Common myeloid progenitor, CD34-positive (primary cell): ENCODE data around the gene CFAP74.

Experiments
- CTCF ChIA-PET: fragments of 350-600 bp; sonication (Branson Sonifier 250); formaldehyde crosslinking; loops from one replicate; lab custom pipeline; 2021; ENCODE audit warnings: antibody characterized with exemption; lab: Charles Lee
- POLR2A ChIA-PET: fragments of 350-600 bp; sonication (Branson Sonifier 250); formaldehyde crosslinking; loops from one replicate; lab custom pipeline; 2021; ENCODE audit warnings: antibody characterized with exemption; lab: Charles Lee
- DNase-seq, 3 donors: peaks; one replicate each; pipeline versions ENCODE4 v3.0.0 to v3.0.0-alpha.2; 2013
- H3K27ac ChIP-seq, 2 experiments: 1 replicate in 1 of 2; 2 replicates in 1 of 2; pipeline ENCODE4 v1.7.0; 2013; ENCODE audit warnings: inconsistent platforms in 2 of 2, low read length in 2 of 2, mild to moderate bottlenecking in 2 of 2, low read depth in 1 of 2, moderate library complexity in 1 of 2; ENCODE audit not compliant: severe bottlenecking in 2 of 2, insufficient read depth in 1 of 2, poor library complexity in 1 of 2
- H3K27me3 ChIP-seq, 5 experiments: replicated peaks in 2 of 5; 1 replicate in 3 of 5; 2 replicates in 2 of 5; pipeline versions ENCODE4 v1.6.1 to v1.7.0; 2013; ENCODE audit warnings: low read length in 4 of 5, mild to moderate bottlenecking in 2 of 5, moderate library complexity in 2 of 5, inconsistent platforms in 1 of 5; ENCODE audit not compliant: insufficient read depth in 5 of 5, control insufficient read depth in 4 of 5
- H3K36me3 ChIP-seq, 4 experiments: 1 replicate in 2 of 4; 2 replicates in 2 of 4; pipeline versions ENCODE4 v1.6.1 to v1.7.0; 2013; ENCODE audit warnings: low read length in 3 of 4, control low read depth in 1 of 4, mild to moderate bottlenecking in 1 of 4; ENCODE audit not compliant: control insufficient read depth in 4 of 4, insufficient read depth in 4 of 4
- H3K4me1 ChIP-seq, 4 experiments: 1 replicate in 3 of 4; 2 replicates in 1 of 4; pipeline versions ENCODE4 v1.6.1 to v1.7.1; 2013; ENCODE audit warnings: low read length in 3 of 4, mild to moderate bottlenecking in 3 of 4, control low read depth in 1 of 4, inconsistent platforms in 1 of 4, moderate library complexity in 1 of 4; ENCODE audit not compliant: control insufficient read depth in 4 of 4, insufficient read depth in 4 of 4; ENCODE audit errors: control extremely low read depth in 1 of 4
- H3K4me3 ChIP-seq, 7 experiments: 1 replicate in 4 of 7; 2 replicates in 3 of 7; pipeline versions ENCODE4 v1.5.1 to v1.7.0; 2013; ENCODE audit warnings: mild to moderate bottlenecking in 7 of 7, low read length in 6 of 7, moderate library complexity in 6 of 7, inconsistent platforms in 2 of 7, low read depth in 2 of 7, control low read depth in 1 of 7; ENCODE audit not compliant: insufficient read depth in 4 of 7, control insufficient read depth in 1 of 7; ENCODE audit errors: extremely low read depth in 1 of 7
- H3K9me3 ChIP-seq, 5 experiments: 1 replicate in 4 of 5; 2 replicates in 1 of 5; pipeline versions ENCODE4 v1.6.1 to v1.7.1; 2013; ENCODE audit warnings: low read length in 4 of 5, mild to moderate bottlenecking in 2 of 5, inconsistent platforms in 1 of 5, low read depth in 1 of 5, moderate library complexity in 1 of 5; ENCODE audit not compliant: control insufficient read depth in 4 of 5, insufficient read depth in 2 of 5; ENCODE audit errors: control extremely low read depth in 1 of 5
- WGBS: methylation state at CpG from one replicate; pipeline ENCODE4 v1.1.5; 2013; ENCODE audit not compliant: insufficient coverage; 5-methylcytosine and 5-hydroxymethylcytosine counted together

Gene CFAP74

DNA sequence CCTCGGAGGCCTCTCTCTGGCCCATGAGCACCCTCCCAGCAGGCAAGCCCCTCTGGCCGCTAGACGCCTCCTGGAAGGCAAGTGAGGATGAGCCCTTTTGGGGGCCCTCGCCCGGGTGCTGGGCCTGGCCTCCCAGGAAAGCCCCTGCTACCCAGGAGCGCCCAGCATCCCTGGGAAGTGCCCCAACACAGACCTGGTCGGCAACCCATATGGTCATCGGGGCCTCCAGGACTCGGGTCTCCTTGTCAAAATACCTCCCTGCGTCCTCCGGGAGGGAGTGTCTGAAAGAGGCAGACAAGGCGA lies 63.5 kb downstream of the CFAP74 start:
- ChIA-PET POLR2A (interaction anchor here (0.6 kb wide), 1 partner anchor 218 kb away, joined by 6 read pairs; no protein-coding TSS in a partner anchor), CTCF (interaction anchor here (7.0 kb wide), 1 partner anchor 104 kb away, joined by 64 read pairs; no protein-coding TSS in a partner anchor)
- Histone ChIP-seq H3K36me3 (no peaks in the 10 kb centered on the region), H3K27me3 (peaks cover 0 to 12% (median 2%) of the 10 kb centered on the region in 5 experiments), H3K9me3 (no peaks in the 10 kb centered on the region), H3K4me1 (peaks cover 0 to 5% (median 4%) of the 10 kb centered on the region in 4 experiments), H3K27ac (no peak overlapping the region), H3K4me3 (no peak overlapping the region)
- DNase-seq, result no peak
- WGBS, result 94% methylated on average over 12 of the region's 12 CpGs

DNA sequence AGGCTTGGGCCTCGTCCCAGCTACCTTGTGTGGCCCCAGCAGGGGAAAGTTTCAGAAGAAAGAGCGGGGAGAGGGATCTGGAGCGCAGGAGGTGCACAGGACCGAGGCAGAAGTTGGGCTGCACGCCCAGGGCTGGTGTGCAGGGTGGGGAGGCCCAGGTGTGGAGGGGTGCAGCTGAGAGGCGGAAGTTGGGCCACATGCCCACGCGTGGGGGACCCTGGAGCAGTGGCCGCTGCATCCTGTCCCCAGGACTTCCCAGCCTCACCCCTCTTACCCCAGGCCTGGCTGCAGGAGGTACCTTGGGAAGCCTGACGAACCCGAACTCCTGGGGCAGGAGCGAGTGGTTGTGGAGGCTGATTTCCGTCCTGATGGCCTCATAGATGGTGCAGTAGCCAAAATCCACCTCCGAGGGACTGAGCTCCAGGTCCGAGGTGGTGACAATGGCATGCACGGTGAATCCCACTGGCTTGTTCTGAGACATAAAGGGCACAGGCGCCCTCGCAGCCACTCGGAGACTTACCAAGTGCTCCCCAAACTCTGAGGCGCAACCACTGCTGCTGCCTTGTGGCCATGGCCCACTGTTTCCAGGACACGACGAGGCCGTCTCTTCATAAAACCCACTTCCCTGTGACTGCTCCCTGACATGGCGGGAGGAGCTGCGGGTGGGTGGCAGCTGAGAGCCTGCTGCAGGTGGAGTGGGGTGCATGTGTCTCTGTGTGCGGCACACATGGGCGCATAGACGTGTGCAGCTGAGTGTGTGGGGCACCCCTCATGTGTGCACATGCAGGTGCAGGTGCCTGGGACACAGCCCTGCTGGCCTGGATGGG lies 64.1 kb downstream of the CFAP74 start:
- Histone ChIP-seq H3K27me3 (peaks cover 0 to 12% (median 2%) of the 10 kb centered on the region in 5 experiments), H3K4me1 (peaks cover 0 to 5% (median 4%) of the 10 kb centered on the region in 4 experiments), H3K27ac (no peak overlapping the region), H3K9me3 (peaks cover 0 to under 1% (median 0%) of the 10 kb centered on the region in 5 experiments), H3K4me3 (no peak overlapping the region), H3K36me3 (no peaks in the 10 kb centered on the region)
- no peak for DNase-seq
- 91% methylated on average over 25 of the region's 28 CpGs for WGBS
- ChIA-PET POLR2A (no interaction called here), CTCF (interaction anchor here (7.0 kb wide), 1 partner anchor 105 kb away, joined by 64 read pairs; no protein-coding TSS in a partner anchor)

DNA sequence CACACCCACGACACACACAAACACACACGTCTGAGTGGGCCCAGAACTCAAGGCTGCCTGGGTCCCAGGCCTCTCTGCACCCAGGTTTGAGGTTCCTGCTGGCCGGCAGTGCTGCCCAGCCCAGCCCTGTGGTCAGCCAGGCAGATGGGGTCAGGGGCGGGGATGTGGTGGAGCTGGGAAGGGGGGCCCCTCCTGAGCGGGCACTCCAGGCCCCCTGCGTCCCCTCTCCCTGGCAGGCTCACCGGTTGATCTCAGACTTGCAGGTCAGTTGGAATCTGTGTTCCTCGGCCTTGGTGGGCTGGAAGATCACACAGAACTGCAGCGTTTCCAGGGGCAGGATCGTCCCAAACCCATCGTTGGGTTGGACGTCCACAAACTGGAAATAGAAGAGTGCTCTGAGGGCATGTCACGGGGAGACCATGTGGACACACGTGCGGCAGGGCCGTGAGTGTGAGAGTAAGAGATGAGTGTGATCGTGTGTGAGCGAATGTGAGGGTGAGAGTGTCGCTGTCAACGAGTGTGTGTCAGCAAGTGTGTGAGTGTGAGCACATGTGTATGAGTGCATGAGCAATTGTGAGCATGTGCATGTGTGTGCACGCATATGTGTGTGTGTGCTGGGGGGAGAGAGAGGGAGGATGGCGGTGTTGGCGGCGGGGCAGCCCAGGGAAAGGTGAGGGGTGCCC lies 64.8 kb downstream of the CFAP74 start:
- Histone ChIP-seq H3K36me3 (no peaks in the 10 kb centered on the region), H3K9me3 (peaks cover 0 to 5% (median 0%) of the 10 kb centered on the region in 5 experiments), H3K27ac (no peak overlapping the region), H3K27me3 (peaks cover 0 to 12% (median 2%) of the 10 kb centered on the region in 5 experiments), H3K4me1 (no peaks in the 10 kb centered on the region), H3K4me3 (no peak overlapping the region)
- DNase-seq, result no peak
- ChIA-PET POLR2A (no interaction called here), CTCF (interaction anchor here (7.0 kb wide), 1 partner anchor 106 kb away, joined by 64 read pairs; no protein-coding TSS in a partner anchor)
- WGBS, result 91% methylated on average over 23 of the region's 24 CpGs

DNA sequence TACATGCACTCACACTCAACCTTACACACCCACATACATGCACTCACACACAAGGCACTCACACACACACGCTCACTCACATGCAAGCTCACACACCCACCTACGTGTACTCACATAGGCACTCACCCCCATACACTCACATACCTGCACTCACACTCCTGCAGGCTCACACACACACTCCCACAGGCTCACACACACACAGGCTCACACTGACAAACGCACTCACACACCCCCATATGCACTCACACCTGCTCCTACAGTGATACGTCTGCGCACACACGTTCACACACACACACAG lies 65.4 kb downstream of the CFAP74 start:
- WGBS, result 87% methylated on average over 6 of the region's 6 CpGs
- Histone ChIP-seq H3K4me1 (no peaks in the 10 kb centered on the region), H3K4me3 (no peak overlapping the region), H3K36me3 (no peaks in the 10 kb centered on the region), H3K27ac (no peak overlapping the region), H3K9me3 (peaks cover 0 to 5% (median 0%) of the 10 kb centered on the region in 5 experiments), H3K27me3 (peaks cover 0 to 12% (median 2%) of the 10 kb centered on the region in 5 experiments)
- ChIA-PET CTCF (no interaction called here), POLR2A (no interaction called here)
- DNase-seq, result no peak

DNA sequence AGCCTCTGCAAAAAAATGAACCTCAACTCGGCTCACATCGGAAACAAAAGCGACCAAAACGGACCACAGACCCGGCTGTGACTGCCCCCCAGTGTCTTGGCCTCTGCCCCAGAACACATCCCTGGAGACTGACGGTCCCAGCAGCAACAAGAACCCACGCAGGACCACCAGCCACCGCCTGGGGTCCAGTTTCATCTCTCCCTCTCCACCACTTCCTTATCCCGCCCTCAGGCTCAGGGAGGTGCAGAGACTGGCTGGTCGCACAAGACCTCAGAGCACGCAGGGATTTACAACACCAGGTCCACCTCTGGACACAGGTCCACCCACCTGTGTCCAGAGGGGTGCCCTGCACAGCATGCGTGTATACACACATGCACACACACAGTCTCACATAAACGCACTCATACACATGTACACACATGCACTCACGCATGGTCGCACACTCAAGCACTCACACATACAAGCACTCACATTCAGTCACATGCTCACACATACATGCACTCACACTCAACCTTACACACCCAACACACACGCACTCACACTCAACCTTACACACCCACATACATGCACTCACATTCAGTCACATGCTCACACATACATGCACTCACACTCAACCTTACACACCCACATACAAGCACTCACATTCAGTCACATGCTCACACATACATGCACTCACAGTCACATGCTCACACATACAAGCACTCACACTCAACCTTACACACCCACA lies 65.9 kb downstream of the CFAP74 start:
- CTCF ChIA-PET, result no interaction called here
- Histone ChIP-seq H3K4me1 (no peaks in the 10 kb centered on the region), H3K4me3 (no peak overlapping the region), H3K9me3 (peaks cover 0 to 5% (median 0%) of the 10 kb centered on the region in 5 experiments), H3K36me3 (no peaks in the 10 kb centered on the region), H3K27ac (no peak overlapping the region), H3K27me3 (peaks cover 0 to 12% (median 2%) of the 10 kb centered on the region in 5 experiments)
- DNase-seq, result no peak
- WGBS, result 81% methylated on average over 16 of the region's 16 CpGs
- POLR2A ChIA-PET, result no interaction called here

DNA sequence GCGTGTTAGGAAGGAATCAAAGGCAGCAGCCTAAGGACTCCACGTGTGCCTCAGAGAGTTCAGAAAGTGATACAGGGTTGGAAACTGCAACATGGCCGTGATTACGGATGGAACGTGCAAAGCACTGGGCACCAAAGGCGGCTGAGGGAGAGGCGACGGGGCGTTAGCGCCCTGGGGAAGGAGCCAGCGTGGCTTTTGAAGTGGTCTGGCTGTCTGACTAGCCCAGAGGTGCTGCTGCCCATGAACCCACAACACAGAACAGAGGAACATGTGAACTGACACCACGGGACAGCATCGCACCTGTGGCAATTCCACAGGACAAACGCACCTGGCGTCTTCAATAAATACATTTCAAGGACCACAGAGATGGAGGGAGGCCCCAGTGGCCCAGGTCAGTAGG lies 66.5 kb downstream of the CFAP74 start:
- peaks cover 0 to 5% (median 0%) of the 10 kb centered on the region in 5 experiments for H3K9me3 ChIP-seq
- no peaks in the 10 kb centered on the region for H3K4me1 ChIP-seq
- H3K4me3 ChIP-seq, result no peak overlapping the region
- H3K27me3 ChIP-seq, result peaks cover 0 to 12% (median 2%) of the 10 kb centered on the region in 5 experiments
- no peak overlapping the region for H3K27ac ChIP-seq
- POLR2A ChIA-PET, result no interaction called here
- no peak for DNase-seq
- 88% methylated on average over 15 of the region's 15 CpGs for WGBS
- no peaks in the 10 kb centered on the region for H3K36me3 ChIP-seq
- CTCF ChIA-PET, result no interaction called here
